ENCODE measurements around the gene ADAM33. TPM values are rescaled to one million over a fixed set of nuclear protein-coding genes. Genes with fewer than 3 reads are reported as not detected.

Gene ADAM33
- total and polyA plus RNA-seq, 8 donors = 4.6 to 143 (median 28.3) TPM

DNA sequence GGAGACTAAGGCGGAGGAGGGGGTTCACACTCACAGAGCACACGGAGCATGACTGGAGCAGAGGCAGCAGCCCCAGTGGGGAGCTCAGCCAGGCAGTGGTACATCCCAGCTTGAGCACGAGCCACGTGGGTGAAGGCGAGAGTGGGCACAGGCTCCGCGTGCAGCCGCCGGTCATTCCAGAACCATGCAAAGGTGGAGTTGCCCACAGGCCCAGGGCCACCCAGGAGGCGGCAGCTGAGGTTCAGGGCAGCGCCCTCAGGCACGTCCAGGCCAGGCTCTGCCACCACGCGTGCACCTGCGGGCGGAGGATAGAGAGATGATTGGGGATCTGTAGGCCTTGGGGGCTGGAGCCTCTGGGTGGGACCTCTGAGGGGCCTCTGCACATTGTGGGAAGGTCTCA lies 9.5 kb upstream of the ADAM33 start:
- Histone ChIP-seq H3K27ac (no peak overlapping the region), H3K36me3 (no peaks in the 10 kb centered on the region), H3K9me3 (peaks cover 0 to 2% (median under 1%) of the 10 kb centered on the region in 4 donors), H3K4me1 (peaks cover 0 to 15% (median 9%) of the 10 kb centered on the region in 4 donors), H3K4me3 (no peak overlapping the region), H3K27me3 (no peaks in the 10 kb centered on the region)
- DNase-seq = no peak
- intact Hi-C loops (cut with DNase I; ENCODE audit: low total_unique reads) = no loop called here
- TF ChIP-seq, protein P1, sequence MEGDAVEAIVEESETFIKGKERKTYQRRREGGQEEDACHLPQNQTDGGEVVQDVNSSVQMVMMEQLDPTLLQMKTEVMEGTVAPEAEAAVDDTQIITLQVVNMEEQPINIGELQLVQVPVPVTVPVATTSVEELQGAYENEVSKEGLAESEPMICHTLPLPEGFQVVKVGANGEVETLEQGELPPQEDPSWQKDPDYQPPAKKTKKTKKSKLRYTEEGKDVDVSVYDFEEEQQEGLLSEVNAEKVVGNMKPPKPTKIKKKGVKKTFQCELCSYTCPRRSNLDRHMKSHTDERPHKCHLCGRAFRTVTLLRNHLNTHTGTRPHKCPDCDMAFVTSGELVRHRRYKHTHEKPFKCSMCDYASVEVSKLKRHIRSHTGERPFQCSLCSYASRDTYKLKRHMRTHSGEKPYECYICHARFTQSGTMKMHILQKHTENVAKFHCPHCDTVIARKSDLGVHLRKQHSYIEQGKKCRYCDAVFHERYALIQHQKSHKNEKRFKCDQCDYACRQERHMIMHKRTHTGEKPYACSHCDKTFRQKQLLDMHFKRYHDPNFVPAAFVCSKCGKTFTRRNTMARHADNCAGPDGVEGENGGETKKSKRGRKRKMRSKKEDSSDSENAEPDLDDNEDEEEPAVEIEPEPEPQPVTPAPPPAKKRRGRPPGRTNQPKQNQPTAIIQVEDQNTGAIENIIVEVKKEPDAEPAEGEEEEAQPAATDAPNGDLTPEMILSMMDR (IDR thresholded peaks at IDR 0.05) = no peak
- TF ChIP-seq EP300 (IDR thresholded peaks at IDR 0.05) (no peak), POLR2A (IDR thresholded peaks at IDR 0.05) (no peak), POLR2AphosphoS5 (IDR thresholded peaks at IDR 0.05) (no peak)
- 86 to 92% (median 90%) methylated on average over 10 to 16 of the region's 16 CpGs for WGBS, 5 donors

DNA sequence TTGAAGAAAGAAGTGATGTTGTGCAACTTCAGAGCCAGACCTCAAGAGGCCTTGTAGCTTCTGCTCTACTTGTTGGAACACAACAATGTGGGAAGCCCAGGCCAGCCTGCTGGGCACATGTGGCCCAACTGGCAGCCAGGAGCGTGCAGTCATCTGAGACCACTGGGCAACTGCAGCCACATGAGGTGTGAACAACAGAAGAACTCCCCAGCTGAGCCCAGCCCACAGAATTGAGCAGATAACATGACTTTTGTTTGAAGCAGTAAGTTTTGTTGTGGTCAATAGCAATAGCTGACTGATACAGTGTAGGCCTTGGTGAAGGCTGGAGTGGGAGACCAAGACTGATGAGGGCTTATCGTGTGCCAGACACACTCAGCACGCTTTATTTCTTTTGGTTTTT lies 8.6 kb upstream of the ADAM33 start:
- 95 to 99% (median 97%) methylated on average over 3 of the region's 3 CpGs for WGBS, 5 donors
- DNase-seq = no peak
- H3K27ac ChIP-seq = no peak overlapping the region
- TF ChIP-seq POLR2A (IDR thresholded peaks at IDR 0.05) = no peak
- no peak for TF ChIP-seq EP300 (IDR thresholded peaks at IDR 0.05)
- no peak for TF ChIP-seq POLR2AphosphoS5 (IDR thresholded peaks at IDR 0.05)
- TF ChIP-seq, protein P1 (IDR thresholded peaks at IDR 0.05) = no peak
- H3K36me3 ChIP-seq = no peaks in the 10 kb centered on the region
- H3K9me3 ChIP-seq = no peaks in the 10 kb centered on the region
- H3K4me3 ChIP-seq = no peak overlapping the region
- peaks cover 0 to 24% (median 11%) of the 10 kb centered on the region in 4 donors for H3K4me1 ChIP-seq
- H3K27me3 ChIP-seq = no peaks in the 10 kb centered on the region
- intact Hi-C loops (cut with DNase I; ENCODE audit: low total_unique reads) = no loop called here

DNA sequence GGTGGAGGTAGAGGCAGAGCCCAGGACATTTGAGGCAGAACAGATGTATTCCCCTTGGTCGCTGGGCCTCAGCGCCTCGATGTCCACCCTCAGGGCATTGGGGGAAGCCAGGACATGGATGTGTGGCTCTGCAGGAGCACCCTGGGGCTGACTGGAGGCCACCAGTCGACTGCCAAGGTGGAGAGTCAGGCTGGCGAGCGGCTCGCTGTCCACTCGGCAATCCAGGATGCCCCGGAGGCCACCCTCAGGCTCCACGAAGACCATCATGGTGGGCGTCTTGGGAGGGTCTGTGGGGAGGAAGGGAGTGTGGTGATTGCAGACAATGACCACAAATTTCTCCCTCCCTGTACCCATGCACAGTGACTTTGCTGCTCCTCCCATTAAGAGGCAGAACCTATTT lies 8.2 kb upstream of the ADAM33 start:
- H3K27me3 ChIP-seq = no peaks in the 10 kb centered on the region
- no peak overlapping the region for H3K27ac ChIP-seq
- no peaks in the 10 kb centered on the region for H3K9me3 ChIP-seq
- peaks cover 0 to 26% (median 11%) of the 10 kb centered on the region in 4 donors for H3K4me1 ChIP-seq
- WGBS, 5 donors = 81 to 89% (median 87%) methylated on average over 11 of the region's 11 CpGs
- no peaks in the 10 kb centered on the region for H3K36me3 ChIP-seq
- no peak overlapping the region for H3K4me3 ChIP-seq
- no peak for DNase-seq
- intact Hi-C loops (cut with DNase I; ENCODE audit: low total_unique reads) = no loop called here
- no peak for TF ChIP-seq POLR2A (IDR thresholded peaks at IDR 0.05)
- TF ChIP-seq EP300 (IDR thresholded peaks at IDR 0.05) = no peak
- TF ChIP-seq, protein P1 (IDR thresholded peaks at IDR 0.05) = no peak
- TF ChIP-seq POLR2AphosphoS5 (IDR thresholded peaks at IDR 0.05) = no peak

DNA sequence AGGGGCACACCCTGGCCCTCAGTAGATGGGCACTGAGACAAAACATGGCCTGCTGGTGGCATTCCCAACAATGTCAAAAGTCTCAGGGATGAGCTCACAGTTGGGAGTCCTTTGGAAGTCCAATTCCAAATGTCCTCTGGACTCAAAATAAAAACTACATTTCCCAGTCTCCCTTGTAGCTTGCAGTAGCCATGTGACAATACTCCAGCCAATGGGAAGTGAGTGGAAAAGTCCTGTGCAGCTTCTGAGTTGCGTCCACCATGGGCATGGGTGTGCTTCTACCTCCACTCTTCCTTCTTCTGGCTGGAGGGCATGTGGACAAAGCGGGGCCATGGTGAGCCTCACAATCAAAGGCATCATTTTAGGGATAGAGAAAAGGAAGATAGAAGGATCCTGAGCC lies 5.8 kb upstream of the ADAM33 start:
- peaks cover 0 to 26% (median 11%) of the 10 kb centered on the region in 4 donors for H3K4me1 ChIP-seq
- H3K9me3 ChIP-seq = no peaks in the 10 kb centered on the region
- intact Hi-C loops (cut with DNase I; ENCODE audit: low total_unique reads) = no loop called here
- TF ChIP-seq EP300 (IDR thresholded peaks at IDR 0.05) (no peak), POLR2AphosphoS5 (IDR thresholded peaks at IDR 0.05) (no peak), POLR2A (IDR thresholded peaks at IDR 0.05) (no peak)
- TF ChIP-seq, protein P1 (IDR thresholded peaks at IDR 0.05) = no peak
- peaks cover 0 to 6% (median under 1%) of the 10 kb centered on the region in 3 donors for H3K27me3 ChIP-seq
- H3K36me3 ChIP-seq = no peaks in the 10 kb centered on the region
- peak in 1 of 2 donors; percentile 75 for DNase-seq
- peak overlapping the region in 4 of 5 donors; percentile 60 to 82 (median 74) for H3K27ac ChIP-seq
- H3K4me3 ChIP-seq = no peak overlapping the region
- WGBS, 5 donors = 50 to 63% (median 54%) methylated on average over 2 of the region's 2 CpGs
